Neural cell (in vitro differentiated cells): Measurements from ENCODE around the gene UNC5B.

ENCODE experiments used
- EP300 ChIP-seq: fragments of 450-650 bp; conservative IDR thresholded peaks from 2 replicates; pipeline ENCODE4 v1.6.1; 2014; ENCODE audit warnings: antibody characterized with exemption, mild to moderate bottlenecking, moderate library complexity; ENCODE audit not compliant: poor library complexity, severe bottlenecking
- EZH2 ChIP-seq: fragments of 200-600, 300-800 bp; shearing (Covaris generic), sonication (generic); IDR thresholded peaks from 2 replicates; pipeline ENCODE4 v1.6.1; 2014; ENCODE audit warnings: antibody characterized with exemption, low read length, borderline replicate concordance, mild to moderate bottlenecking; ENCODE audit not compliant: insufficient read depth, poor library complexity, severe bottlenecking
- POLR2AphosphoS5 ChIP-seq: IDR thresholded peaks from 2 replicates; pipeline ENCODE4 v1.6.1; 2012
- SMC3 ChIP-seq: fragments of 450-650 bp; conservative IDR thresholded peaks from 2 replicates; pipeline ENCODE4 v1.6.1; 2014; ENCODE audit warnings: antibody characterized with exemption, mild to moderate bottlenecking, moderate library complexity; ENCODE audit not compliant: poor library complexity
- TAF1 ChIP-seq: IDR thresholded peaks from 2 replicates; pipeline ENCODE4 v1.6.1; 2012; ENCODE audit warnings: low read depth
- TF ChIP-seq, protein P1 (sequence below): fragments of 450-650 bp; IDR thresholded peaks from 2 replicates; pipeline ENCODE4 v1.5.1; 2014; ENCODE audit warnings: antibody characterized with exemption, mild to moderate bottlenecking, moderate library complexity; ENCODE audit not compliant: poor library complexity, severe bottlenecking

GRCh38 chr10:71312811-71313789 lies 100.7 kb downstream of the UNC5B start:
- TF ChIP-seq, protein P1, sequence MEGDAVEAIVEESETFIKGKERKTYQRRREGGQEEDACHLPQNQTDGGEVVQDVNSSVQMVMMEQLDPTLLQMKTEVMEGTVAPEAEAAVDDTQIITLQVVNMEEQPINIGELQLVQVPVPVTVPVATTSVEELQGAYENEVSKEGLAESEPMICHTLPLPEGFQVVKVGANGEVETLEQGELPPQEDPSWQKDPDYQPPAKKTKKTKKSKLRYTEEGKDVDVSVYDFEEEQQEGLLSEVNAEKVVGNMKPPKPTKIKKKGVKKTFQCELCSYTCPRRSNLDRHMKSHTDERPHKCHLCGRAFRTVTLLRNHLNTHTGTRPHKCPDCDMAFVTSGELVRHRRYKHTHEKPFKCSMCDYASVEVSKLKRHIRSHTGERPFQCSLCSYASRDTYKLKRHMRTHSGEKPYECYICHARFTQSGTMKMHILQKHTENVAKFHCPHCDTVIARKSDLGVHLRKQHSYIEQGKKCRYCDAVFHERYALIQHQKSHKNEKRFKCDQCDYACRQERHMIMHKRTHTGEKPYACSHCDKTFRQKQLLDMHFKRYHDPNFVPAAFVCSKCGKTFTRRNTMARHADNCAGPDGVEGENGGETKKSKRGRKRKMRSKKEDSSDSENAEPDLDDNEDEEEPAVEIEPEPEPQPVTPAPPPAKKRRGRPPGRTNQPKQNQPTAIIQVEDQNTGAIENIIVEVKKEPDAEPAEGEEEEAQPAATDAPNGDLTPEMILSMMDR: no peak
- TF ChIP-seq TAF1 (no peak), POLR2AphosphoS5 (no peak), EP300 (no peak), EZH2 (no peak), SMC3 (no peak)
